CD4-positive, alpha-beta T cell (primary cell): ENCODE measurements around the gene DERL2. TPM values are rescaled to one million over a fixed set of nuclear protein-coding genes. Genes with fewer than 3 reads are reported as not detected.

Source experiments
- ATAC-seq: fragments of 200-7000 bp; cut with Tn5 transposase; one replicate; pipeline ENCODE4 v1.10.0; 2022; ENCODE audit warnings: mild to moderate bottlenecking; ENCODE audit not compliant: poor library complexity
- CTCF ChIA-PET: fragments of 350-600 bp; sonication (Branson Sonifier 250); formaldehyde crosslinking; loops from one replicate; lab custom pipeline; 2021; ENCODE audit warnings: antibody characterized with exemption, inconsistent platforms; lab: Charles Lee
- POLR2A ChIA-PET: fragments of 350-600 bp; sonication (Branson Sonifier 250); formaldehyde crosslinking; loops from one replicate; lab custom pipeline; 2021; ENCODE audit warnings: antibody characterized with exemption, inconsistent platforms; lab: Charles Lee
- DNase-seq, 14 experiments: peaks; one replicate each; pipeline ENCODE4 v3.0.0-alpha.2; 2013 to 2020; ENCODE audit warnings: mixed read lengths in 2 of 14
- H3K27ac ChIP-seq, 2 donors: one replicate each; pipeline versions ENCODE4 v1.5.1 to v1.7.0; 2013; ENCODE audit warnings: low read length in 2 of 2, low read depth in 1 of 2, mild to moderate bottlenecking in 1 of 2
- H3K27me3 ChIP-seq, 2 experiments: 1 replicate in 1 of 2; 2 replicates in 1 of 2; pipeline versions ENCODE4 v1.6.1 to v1.7.0; 2013; ENCODE audit warnings: low read length in 2 of 2, control low read depth in 1 of 2, mild to moderate bottlenecking in 1 of 2, moderate library complexity in 1 of 2; ENCODE audit not compliant: insufficient read depth in 2 of 2, control insufficient read depth in 1 of 2
- H3K36me3 ChIP-seq: one replicate; pipeline ENCODE4 v1.6.1; 2013; ENCODE audit warnings: low read length, control low read depth; ENCODE audit not compliant: insufficient read depth
- H3K4me1 ChIP-seq: one replicate; pipeline ENCODE4 v1.6.1; 2013; ENCODE audit warnings: low read length, control low read depth; ENCODE audit not compliant: insufficient read depth
- H3K4me3 ChIP-seq: one replicate; pipeline ENCODE4 v1.5.1; 2013; ENCODE audit warnings: mild to moderate bottlenecking, low read length, moderate library complexity
- H3K9me3 ChIP-seq, 2 experiments: 1 replicate in 1 of 2; 2 replicates in 1 of 2; pipeline versions ENCODE4 v1.6.1 to v1.7.0; 2013; ENCODE audit warnings: low read length in 2 of 2, mild to moderate bottlenecking in 2 of 2, control low read depth in 1 of 2, moderate library complexity in 1 of 2; ENCODE audit not compliant: control insufficient read depth in 1 of 2, insufficient read depth in 1 of 2
- H3K27ac Mint-ChIP-seq: one replicate; pipeline ENCODE4 v1.8.0; 2020; ENCODE audit warnings: mixed read lengths
- H3K27me3 Mint-ChIP-seq: one replicate; pipeline ENCODE4 v1.8.0; 2021; ENCODE audit warnings: mixed read lengths
- H3K36me3 Mint-ChIP-seq: one replicate; pipeline ENCODE4 v1.8.0; 2021; ENCODE audit warnings: low read depth, mixed read lengths
- H3K4me1 Mint-ChIP-seq: one replicate; pipeline ENCODE4 v1.8.0; 2021; ENCODE audit warnings: low read depth, mixed read lengths
- H3K4me3 Mint-ChIP-seq: one replicate; pipeline ENCODE4 v1.8.0; 2020; ENCODE audit warnings: mild to moderate bottlenecking, mixed read lengths
- H3K9me3 Mint-ChIP-seq: one replicate; pipeline ENCODE4 v1.8.0; 2020; ENCODE audit warnings: mixed read lengths
- CTCF ChIP-seq: fragments of 200-600 bp; IDR thresholded peaks from one replicate; pipeline ENCODE4 v1.8.0; 2022; ENCODE audit warnings: antibody characterized with exemption, mild to moderate bottlenecking
- intact Hi-C, 2 experiments: fragments of 100-400 bp; cut with DNase I in 1 of 2; cut with micrococcal nuclease in 1 of 2; formaldehyde crosslinking; loops; one replicate each; pipeline versions ENCODE4 v1.15.1 to v1.9.0; 2023 to 2025; cut with DNase I, micrococcal nuclease
- total RNA-seq, 174 experiments: library from RNA in 2 of 174; stranded (reverse) in 2 of 174; gene quantifications; one replicate each; pipeline ENCODE4 v1.2.3 and lab custom pipeline; 2021 to 2026

Gene DERL2
- total RNA-seq, 2 experiments from 2014 or later, result 88.3 to 98.7 TPM

GRCh38 chr17:5488752-5489151, 2.8 kb upstream of the DERL2 start:
- CTCF ChIA-PET, result interaction anchor here (0.6 kb wide), 1 partner anchor 49 kb away, joined by 5 read pairs; the partner anchor contains the start of gene C1QBP
- no peaks in the 10 kb centered on the region for H3K27me3 ChIP-seq
- peak overlapping the region; percentile 96 for H3K27ac Mint-ChIP-seq
- intact Hi-C loops, result loop anchor here (5.0 to 10.0 kb wide), 4 partner anchors 74 to 1156 kb away; partner anchors contain the start of genes KIAA0753 (in 1 of the 2), NLRP1 (in 1 of the 2), NUP88 (in 1 of the 2) and TXNDC17 (in 1 of the 2)
- peaks cover 44% of the 10 kb centered on the region for H3K4me1 Mint-ChIP-seq
- H3K4me1 ChIP-seq, result peaks cover 27% of the 10 kb centered on the region
- H3K36me3 Mint-ChIP-seq, result peaks cover 50% of the 10 kb centered on the region
- no peak overlapping the region for H3K27ac ChIP-seq
- H3K9me3 ChIP-seq, result no peaks in the 10 kb centered on the region
- peaks cover 33% of the 10 kb centered on the region for H3K36me3 ChIP-seq
- POLR2A ChIA-PET, result interaction anchor here (5.3 kb wide), 1 partner anchor 11 kb away, joined by 51 read pairs; a partner anchor contains a TSS
- no peak for TF ChIP-seq CTCF
- H3K4me3 ChIP-seq, result no peak overlapping the region
- DNase-seq, result no peak
- no peak overlapping the region for H3K4me3 Mint-ChIP-seq
- ATAC-seq, result no peak
- no peaks in the 10 kb centered on the region for H3K27me3 Mint-ChIP-seq
- H3K9me3 Mint-ChIP-seq, result no peaks in the 10 kb centered on the region

- POLR2A ChIA-PET, result interaction anchor here (0.7 to 5.3 kb wide), 22 partner anchors 13 to 1763 kb away, joined by 3 to 51 read pairs (median 5); partner anchors contain the start of genes C1QBP, CYB5D2, DHX33 and HASPIN
These were observed 487 bp upstream of the DERL2 start, which contains the start of gene MIS12 for GRCh38 chr17:5486206-5487124. TSS of gene MIS12 (plus strand) at chr17:5486566. CDS start at chr17:5488863, 2,297 bp downstream.

More at GRCh38 chr17:5486206-5487124, 487 bp upstream of the DERL2 start, which contains the start of gene MIS12:
- Mint-ChIP-seq H3K9me3 (no peaks in the 10 kb centered on the region), H3K27me3 (no peaks in the 10 kb centered on the region), H3K4me3 (peak within 1 kb of the TSS; percentile 92), H3K4me1 (peaks cover 61% of the 10 kb centered on the region), H3K36me3 (peaks cover 73% of the 10 kb centered on the region), H3K27ac (peak within 1 kb of the TSS; percentile 96)
- TF ChIP-seq CTCF, result no peak
- Histone ChIP-seq H3K27ac (peak within 1 kb of the TSS; percentile 86 to 100), H3K27me3 (no peaks in the 10 kb centered on the region), H3K4me1 (peaks cover 27% of the 10 kb centered on the region), H3K4me3 (peak within 1 kb of the TSS; percentile 93), H3K9me3 (no peaks in the 10 kb centered on the region), H3K36me3 (peaks cover 54% of the 10 kb centered on the region)
- DNase-seq, result peak; percentile 93 to 99 (median 96)
- intact Hi-C loops, result loop anchor here (1.0 to 10.0 kb wide), 9 partner anchors 14 to 1158 kb away; partner anchors contain the start of genes NUP88 (in 2 of the 2), DHX33 (in 1 of the 2), KIAA0753 (in 1 of the 2) and NLRP1 (in 1 of the 2)
- CTCF ChIA-PET, result interaction anchor here (3.8 kb wide), 1 partner anchor 47 kb away, joined by 18 read pairs; the partner anchor contains the start of gene C1QBP
- ATAC-seq, result peak; percentile 92
